MV-4-11 (cell line): ENCODE measurements around the gene PTPRO.

Experiments used
- DNase-seq: peaks from one replicate; lab custom pipeline; 2025; lab: John Stamatoyannopoulos, UW

The PTPRO gene

DNA sequence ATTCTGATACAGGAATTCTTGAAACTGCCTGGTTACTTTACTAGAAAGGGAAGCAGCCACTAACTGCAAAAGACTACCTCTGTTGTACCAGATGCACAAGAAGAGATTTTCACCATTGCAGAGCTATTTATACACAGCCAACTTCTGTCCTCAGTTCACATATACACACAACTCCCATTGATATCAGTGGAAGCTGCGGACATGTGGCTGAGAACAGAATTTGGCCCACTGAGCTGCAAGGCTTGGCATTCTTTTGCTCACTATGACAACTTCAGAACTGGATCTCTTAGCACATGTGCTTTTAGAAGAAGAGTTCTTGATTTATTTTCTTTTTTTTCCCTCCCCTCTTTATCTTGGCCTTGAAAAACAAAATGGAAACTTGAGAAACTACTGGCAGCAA is 28.3 kb downstream of the PTPRO start:
- no peak for DNase-seq

- DNase-seq = no peak
These were observed 33.5 kb downstream of the PTPRO start for GRCh38 chr12:15355766-15356165.

DNA sequence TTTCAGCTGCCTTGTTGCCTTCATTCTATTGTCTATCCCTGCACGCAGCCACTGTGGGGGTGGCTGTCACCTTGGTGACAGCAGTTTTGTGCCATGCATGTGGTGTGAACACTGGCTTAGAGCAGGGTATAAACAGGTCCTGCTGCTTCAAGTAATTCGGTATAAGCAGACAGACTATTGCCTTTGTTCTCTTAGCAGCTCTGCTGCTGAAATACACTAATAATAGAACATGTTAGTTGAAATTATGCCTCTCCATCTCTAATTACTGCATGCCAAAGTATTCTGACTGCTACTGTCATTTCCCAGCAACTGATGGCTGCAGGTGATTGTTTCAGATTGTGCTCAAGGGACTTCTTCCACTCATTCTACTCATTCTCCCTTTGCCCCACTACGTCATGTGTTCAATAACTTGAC is 34.6 kb downstream of the PTPRO start:
- DNase-seq = no peak

GRCh38 chr12:15364221-15365160 is 42.2 kb downstream of the PTPRO start:
- DNase-seq = no peak

GRCh38 chr12:15368812-15369211 is 46.5 kb downstream of the PTPRO start:
- no peak for DNase-seq

DNA sequence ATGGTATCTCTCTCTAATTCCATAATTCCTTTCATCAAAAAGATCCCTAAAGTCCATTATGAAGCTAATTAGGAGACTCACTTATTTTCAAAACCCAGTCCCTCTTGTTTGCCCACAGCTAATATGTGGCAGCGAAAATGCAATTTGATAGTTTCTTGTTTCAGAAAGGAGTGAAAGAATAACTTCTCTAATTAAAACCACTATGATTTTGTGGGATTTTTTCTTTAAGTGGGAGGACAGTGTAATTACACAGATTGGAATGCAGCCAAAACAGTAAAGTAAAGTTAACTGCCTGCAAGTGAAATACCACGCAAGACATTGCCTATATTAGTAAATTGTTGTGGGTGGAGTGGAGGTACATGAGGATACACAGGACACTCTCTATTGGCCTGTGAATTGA is 50.0 kb downstream of the PTPRO start:
- DNase-seq = no peak

DNA sequence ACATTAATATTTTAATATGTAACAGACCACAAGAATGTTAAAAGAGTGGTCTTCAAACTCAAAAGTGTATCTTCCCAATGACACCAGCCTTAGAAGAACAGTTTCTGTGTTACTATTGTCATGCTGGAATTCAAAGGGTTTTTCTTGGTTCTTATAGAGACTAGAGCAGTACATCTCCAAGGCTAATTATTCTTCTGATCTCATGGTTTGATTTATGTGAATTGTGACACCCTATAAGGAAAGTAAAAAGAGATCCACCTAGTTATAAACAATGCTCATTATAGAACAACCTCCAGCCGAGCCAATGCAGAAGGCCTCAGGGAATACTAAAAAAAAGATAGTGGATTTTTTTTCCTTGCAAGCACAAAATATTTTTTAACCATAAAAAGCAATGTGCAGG is 65.5 kb downstream of the PTPRO start:
- DNase-seq = no peak

- DNase-seq = no peak
These were observed 67.3 kb downstream of the PTPRO start for GRCh38 chr12:15389561-15389960.

DNA sequence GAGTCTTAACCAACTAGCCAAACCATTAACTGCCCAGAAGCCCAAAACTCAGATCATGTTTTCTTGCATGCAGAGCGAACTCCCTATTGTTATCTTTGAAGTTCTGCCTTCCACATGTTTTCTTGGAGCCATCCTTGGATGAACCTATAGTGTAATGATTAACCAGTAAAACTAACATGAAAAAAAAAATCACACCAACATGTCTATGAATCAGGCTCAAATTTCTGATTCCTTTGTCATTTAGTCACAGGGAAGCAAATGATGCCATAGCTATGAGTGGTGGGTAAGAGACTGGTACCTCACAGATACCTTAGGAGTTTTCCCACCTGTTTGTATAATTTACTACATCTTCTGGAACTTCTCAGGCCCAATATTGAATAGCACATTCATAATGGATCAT is 70.7 kb downstream of the PTPRO start:
- DNase-seq = no peak

GRCh38 chr12:15393995-15394394 is 71.7 kb downstream of the PTPRO start:
- DNase-seq = no peak

- no peak for DNase-seq
These were observed 82.2 kb downstream of the PTPRO start for GRCh38 chr12:15404485-15404884.

DNA sequence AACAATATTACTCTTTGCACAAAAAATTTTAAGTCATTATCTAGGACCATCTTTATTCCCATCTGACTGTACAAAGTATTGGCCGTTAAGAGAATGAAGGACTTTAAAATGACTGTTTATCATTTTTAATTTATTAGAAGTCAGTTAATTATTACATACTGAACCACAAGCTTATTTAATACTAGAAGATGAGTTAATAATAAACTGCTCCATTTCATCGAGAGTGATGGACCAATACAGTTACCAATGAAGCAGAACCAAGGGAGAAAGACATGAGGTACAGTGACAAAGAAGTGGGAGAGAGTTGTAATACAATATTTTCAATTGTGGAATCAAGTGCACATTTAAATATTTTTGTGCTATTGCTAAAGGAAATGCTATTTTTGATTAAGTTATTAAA is 83.3 kb downstream of the PTPRO start:
- DNase-seq = no peak

DNA sequence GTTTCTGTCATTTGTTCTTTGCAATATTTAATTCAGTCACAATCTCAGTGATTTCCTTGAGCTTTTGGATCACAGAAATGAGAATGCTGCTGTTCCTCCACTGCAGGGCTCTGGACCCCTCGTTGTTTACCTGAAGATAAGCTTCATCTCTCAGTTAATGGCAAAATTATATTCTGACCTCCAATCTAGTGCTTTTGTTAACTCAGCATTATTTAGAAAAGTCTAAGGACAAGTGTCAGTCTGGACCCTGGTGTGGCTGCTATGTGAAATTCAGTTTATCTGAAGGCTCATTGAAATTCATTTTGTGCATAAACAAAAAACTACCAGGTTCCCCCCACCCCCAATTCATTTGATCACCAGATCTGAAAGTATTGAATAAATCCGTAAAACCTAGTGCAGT is 84.7 kb downstream of the PTPRO start:
- no peak for DNase-seq

DNA sequence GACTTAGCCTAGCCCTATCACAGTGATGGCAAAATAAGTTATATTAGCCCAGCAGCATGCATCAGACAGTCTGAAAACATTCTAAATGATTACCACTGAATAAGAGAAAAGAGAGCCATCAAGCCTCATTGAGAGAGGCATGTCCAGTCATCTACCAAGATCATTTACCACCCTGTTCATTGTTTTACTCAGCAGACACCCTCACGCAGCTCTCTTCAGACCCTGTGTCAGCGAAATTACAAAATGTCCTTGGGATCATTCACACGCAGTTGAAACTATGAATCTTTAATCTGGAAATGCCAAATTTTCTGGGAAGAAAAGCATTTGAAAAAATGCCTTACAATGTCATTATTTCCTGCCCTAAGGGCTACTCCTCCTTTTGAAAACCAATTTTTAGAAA is 89.5 kb downstream of the PTPRO start:
- no peak for DNase-seq

- DNase-seq = no peak
These were observed 95.4 kb downstream of the PTPRO start for GRCh38 chr12:15417691-15418090.

DNA sequence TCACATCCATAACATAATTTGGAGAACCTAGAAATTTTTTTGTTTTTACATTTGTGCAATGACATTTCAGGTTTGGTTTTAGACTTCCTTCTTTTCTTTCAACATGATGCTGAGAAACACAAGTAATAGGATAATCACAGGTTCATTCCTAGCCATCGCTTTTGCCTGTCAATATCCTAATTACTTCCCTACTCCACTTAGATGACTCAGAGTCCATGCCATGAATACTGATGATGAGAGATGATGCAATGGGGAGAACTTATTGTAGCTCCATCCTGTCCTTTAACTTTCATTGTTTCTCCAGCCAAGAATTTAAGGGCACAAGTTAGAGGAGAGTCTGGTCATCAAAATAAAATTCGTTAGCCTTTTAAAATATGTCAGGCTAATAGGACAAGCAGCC is 101.3 kb downstream of the PTPRO start:
- DNase-seq = no peak

DNA sequence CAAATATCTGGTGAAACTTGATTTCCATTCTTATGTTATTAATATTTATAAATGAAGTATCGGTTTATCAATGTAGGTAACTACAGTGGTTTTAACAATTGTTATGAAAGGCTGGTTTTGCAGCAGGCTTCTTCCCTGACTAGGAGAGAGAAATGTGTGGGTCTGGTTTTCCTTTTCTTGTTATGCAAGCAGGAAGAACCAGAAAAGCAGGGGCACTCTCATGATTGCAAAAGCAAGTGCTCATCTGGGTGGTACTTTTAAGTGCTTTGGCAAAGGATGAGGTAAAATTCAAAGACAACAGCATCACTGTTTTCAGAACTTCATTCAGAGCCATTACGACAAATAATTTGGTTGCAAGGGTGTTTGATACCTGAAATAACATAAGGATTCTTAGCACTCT is 105.6 kb downstream of the PTPRO start:
- no peak for DNase-seq

GRCh38 chr12:15428632-15429031 is 106.3 kb downstream of the PTPRO start:
- DNase-seq = no peak

GRCh38 chr12:15429262-15429661 is 107.0 kb downstream of the PTPRO start:
- no peak for DNase-seq

GRCh38 chr12:15435597-15435996 is 113.3 kb downstream of the PTPRO start:
- DNase-seq = no peak

DNA sequence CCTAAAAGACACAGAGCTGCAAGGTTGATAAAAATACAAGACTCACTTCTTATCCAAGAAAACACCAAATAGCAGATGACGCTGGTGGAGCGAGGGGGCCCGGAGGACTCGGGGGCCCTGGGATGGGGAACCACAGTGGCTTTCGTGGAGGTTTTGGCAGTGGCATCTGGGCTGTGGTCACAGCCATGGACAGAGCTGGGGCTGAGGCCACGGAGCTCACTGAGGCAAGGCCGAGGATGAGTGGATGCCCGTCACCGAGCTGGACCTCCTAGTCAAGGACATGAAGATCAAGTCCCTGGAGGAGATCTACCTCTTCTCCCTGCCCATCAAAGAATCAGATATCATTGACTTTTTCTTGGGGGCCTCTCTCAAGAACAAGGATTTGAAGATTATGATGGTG is 117.2 kb downstream of the PTPRO start:
- no peak for DNase-seq

- DNase-seq = no peak
These were observed 120.7 kb downstream of the PTPRO start for GRCh38 chr12:15443050-15443449.

GRCh38 chr12:15443611-15444010 is 121.3 kb downstream of the PTPRO start:
- DNase-seq = no peak

- DNase-seq = no peak
These were observed 122.2 kb downstream of the PTPRO start for GRCh38 chr12:15444523-15444922.
